ENCODE data around the gene PSMG3.

DNA sequence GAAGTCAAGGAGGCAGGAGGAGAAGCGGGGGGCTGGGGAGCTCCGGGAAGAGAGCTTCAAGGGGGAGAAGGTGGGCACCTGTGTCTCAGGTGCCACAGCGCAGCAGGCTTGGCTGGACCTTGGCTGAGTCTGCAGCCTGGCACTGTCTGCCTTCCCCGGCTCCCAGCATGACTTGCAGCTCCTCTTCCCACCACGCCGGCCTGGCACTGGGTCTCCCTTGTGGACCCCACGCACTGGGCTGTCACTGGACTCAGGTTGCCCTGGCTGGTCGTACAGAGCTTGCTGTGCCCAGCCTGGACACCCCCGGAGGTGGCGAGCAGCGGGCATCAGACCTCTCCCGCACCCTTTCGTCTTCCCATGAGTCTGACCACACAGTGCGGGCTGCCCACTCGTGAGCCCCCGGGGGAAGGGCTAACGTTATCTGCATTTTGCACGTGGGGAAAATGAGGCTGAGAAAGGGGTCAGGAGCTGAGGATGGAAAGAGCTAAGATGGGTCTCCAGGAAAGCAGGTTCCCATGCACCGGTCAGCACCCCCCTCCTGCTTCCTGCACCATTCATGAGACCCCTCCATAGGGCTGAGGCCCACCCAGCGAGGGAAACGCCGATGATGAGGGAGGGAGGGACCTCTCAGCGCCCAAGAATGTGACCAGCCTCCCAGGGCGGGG lies 40.3 kb upstream of the PSMG3 start:
- TF ChIP-seq FOXA1 (IDR thresholded peaks at IDR 0.05) (no peak), CTBP1 (IDR thresholded peaks at IDR 0.05; ENCODE audit: borderline replicate concordance) (no peak), FOXM1 (IDR thresholded peaks at IDR 0.05; ENCODE audit: borderline replicate concordance) (no peak), ARNT (IDR thresholded peaks at IDR 0.05) (no peak), FOXK2 (IDR thresholded peaks at IDR 0.05) (no peak), TARDBP (IDR thresholded peaks at IDR 0.05) (no peak), SUZ12 (IDR thresholded peaks at IDR 0.05) (no peak), LEF1 (IDR thresholded peaks at IDR 0.05; ENCODE audit: borderline replicate concordance) (no peak), ELF4 (IDR thresholded peaks at IDR 0.05) (no peak), ZNF384 (IDR thresholded peaks at IDR 0.05) (no peak), BHLHE40 (IDR thresholded peaks at IDR 0.05; ENCODE audit: borderline replicate concordance) (no peak)
- TF ChIP-seq, protein P1, sequence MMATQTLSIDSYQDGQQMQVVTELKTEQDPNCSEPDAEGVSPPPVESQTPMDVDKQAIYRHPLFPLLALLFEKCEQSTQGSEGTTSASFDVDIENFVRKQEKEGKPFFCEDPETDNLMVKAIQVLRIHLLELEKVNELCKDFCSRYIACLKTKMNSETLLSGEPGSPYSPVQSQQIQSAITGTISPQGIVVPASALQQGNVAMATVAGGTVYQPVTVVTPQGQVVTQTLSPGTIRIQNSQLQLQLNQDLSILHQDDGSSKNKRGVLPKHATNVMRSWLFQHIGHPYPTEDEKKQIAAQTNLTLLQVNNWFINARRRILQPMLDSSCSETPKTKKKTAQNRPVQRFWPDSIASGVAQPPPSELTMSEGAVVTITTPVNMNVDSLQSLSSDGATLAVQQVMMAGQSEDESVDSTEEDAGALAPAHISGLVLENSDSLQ (IDR thresholded peaks at IDR 0.05), result no peak

All from HEK293T (cell line).